HG03521 (cell line): ENCODE measurements around the gene IGFL4.

Experiments
- ATAC-seq: cut with Tn5 transposase; IDR thresholded peaks from one replicate; pipeline ENCODE4 v1.9.1; 2021; ENCODE audit warnings: mild to moderate bottlenecking, moderate library complexity; ENCODE audit not compliant: unreplicated experiment

Gene IGFL4

GRCh38 chr19:46022061-46022430, 18.8 kb downstream of the IGFL4 start:
- ATAC-seq: no peak

- no peak for ATAC-seq
These were observed 19.2 kb downstream of the IGFL4 start for GRCh38 chr19:46021531-46022041.

- no peak for ATAC-seq
These were observed 20.0 kb downstream of the IGFL4 start for GRCh38 chr19:46020819-46021125.

- ATAC-seq: no peak
These were observed 21.5 kb downstream of the IGFL4 start for GRCh38 chr19:46019270-46019669.

GRCh38 chr19:46018729-46019251, 22.0 kb downstream of the IGFL4 start:
- no peak for ATAC-seq

GRCh38 chr19:46017874-46018675, 22.7 kb downstream of the IGFL4 start:
- ATAC-seq: no peak

GRCh38 chr19:46017095-46017429, 23.7 kb downstream of the IGFL4 start:
- ATAC-seq: no peak

GRCh38 chr19:46016426-46017094, 24.2 kb downstream of the IGFL4 start:
- ATAC-seq: no peak

- no peak for ATAC-seq
These were observed 24.9 kb downstream of the IGFL4 start for GRCh38 chr19:46015687-46016425.

GRCh38 chr19:46014941-46015686, 25.7 kb downstream of the IGFL4 start:
- ATAC-seq: no peak

GRCh38 chr19:46014534-46014933, 26.3 kb downstream of the IGFL4 start:
- no peak for ATAC-seq

- no peak for ATAC-seq
These were observed 31.0 kb downstream of the IGFL4 start for GRCh38 chr19:46009530-46010510.

- ATAC-seq: no peak
These were observed 34.4 kb downstream of the IGFL4 start for GRCh38 chr19:46006411-46006810.

- ATAC-seq: no peak
These were observed 38.0 kb downstream of the IGFL4 start for GRCh38 chr19:46002678-46003275.

GRCh38 chr19:46000491-46001246, 40.1 kb downstream of the IGFL4 start:
- no peak for ATAC-seq

- no peak for ATAC-seq
These were observed 41.1 kb downstream of the IGFL4 start for GRCh38 chr19:45999653-46000121.

- ATAC-seq: no peak
These were observed 42.0 kb downstream of the IGFL4 start for GRCh38 chr19:45998834-45999233.

- no peak for ATAC-seq
These were observed 43.9 kb downstream of the IGFL4 start for GRCh38 chr19:45996933-45997332.
